ENCODE data around the gene FRMPD4. TPM values are rescaled to one million over a fixed set of nuclear protein-coding genes. Genes with fewer than 3 reads are reported as not detected.

Gene FRMPD4
- total RNA-seq, 1 donor from 2014 or later = 0.54 TPM

DNA sequence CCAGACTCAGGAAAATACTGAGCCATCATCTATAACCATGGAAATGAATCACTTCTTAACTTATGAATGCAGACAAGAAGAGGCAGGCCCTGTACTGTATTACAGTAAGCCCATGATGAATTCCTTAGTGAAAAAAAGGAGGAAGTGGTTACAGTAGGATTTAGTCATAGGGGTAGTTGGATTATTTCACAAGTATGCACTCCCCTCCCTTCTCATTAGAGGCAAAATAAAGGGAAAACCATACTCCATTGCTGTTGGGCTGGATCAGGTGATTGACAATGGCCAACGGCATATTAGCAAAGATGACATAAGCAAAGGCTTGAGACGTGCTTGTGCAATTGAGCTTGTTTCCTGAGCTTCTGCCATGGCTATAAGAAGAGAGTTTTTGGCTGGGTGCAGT, 471.8 kb downstream of the FRMPD4 start:
- no peaks in the 10 kb centered on the region for H4K20me1 ChIP-seq (ENCODE audit: insufficient read depth, low read length)
- H3K27ac Mint-ChIP-seq (ENCODE audit: unreplicated experiment) = peak overlapping the region; percentile 75
- peak; percentile 80 for FAIRE-seq
- H3K9ac ChIP-seq (ENCODE audit: low read length) = no peak overlapping the region
- peak overlapping the region; percentile 30 for H3K4me2 ChIP-seq (ENCODE audit: low read length)
- no peak overlapping the region for H3K4me3 ChIP-seq (ENCODE audit: insufficient read depth, low read depth, low read length)
- no peak overlapping the region for H3K4me3 Mint-ChIP-seq (ENCODE audit: unreplicated experiment)
- H3K27ac ChIP-seq (ENCODE audit: low read depth, low read length) = peak overlapping the region; percentile 19
- H3K27me3 Mint-ChIP-seq (ENCODE audit: low read depth, unreplicated experiment) = no peaks in the 10 kb centered on the region
- H3K36me3 Mint-ChIP-seq (ENCODE audit: low read depth, unreplicated experiment) = no peaks in the 10 kb centered on the region
- H3K4me1 ChIP-seq (ENCODE audit: insufficient read depth, low read length) = no peaks in the 10 kb centered on the region
- TF ChIP-seq EZH2 (IDR thresholded peaks at IDR 0.05; ENCODE audit: insufficient read depth, low read length) = no peak
- TF ChIP-seq, protein P1, sequence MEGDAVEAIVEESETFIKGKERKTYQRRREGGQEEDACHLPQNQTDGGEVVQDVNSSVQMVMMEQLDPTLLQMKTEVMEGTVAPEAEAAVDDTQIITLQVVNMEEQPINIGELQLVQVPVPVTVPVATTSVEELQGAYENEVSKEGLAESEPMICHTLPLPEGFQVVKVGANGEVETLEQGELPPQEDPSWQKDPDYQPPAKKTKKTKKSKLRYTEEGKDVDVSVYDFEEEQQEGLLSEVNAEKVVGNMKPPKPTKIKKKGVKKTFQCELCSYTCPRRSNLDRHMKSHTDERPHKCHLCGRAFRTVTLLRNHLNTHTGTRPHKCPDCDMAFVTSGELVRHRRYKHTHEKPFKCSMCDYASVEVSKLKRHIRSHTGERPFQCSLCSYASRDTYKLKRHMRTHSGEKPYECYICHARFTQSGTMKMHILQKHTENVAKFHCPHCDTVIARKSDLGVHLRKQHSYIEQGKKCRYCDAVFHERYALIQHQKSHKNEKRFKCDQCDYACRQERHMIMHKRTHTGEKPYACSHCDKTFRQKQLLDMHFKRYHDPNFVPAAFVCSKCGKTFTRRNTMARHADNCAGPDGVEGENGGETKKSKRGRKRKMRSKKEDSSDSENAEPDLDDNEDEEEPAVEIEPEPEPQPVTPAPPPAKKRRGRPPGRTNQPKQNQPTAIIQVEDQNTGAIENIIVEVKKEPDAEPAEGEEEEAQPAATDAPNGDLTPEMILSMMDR (IDR thresholded peaks at IDR 0.05; ENCODE audit: insufficient read depth, low read depth, low read length) = no peak
- no peaks in the 10 kb centered on the region for H3K36me3 ChIP-seq (ENCODE audit: insufficient read depth, low read length)
- no peaks in the 10 kb centered on the region for H3K27me3 ChIP-seq (ENCODE audit: insufficient read depth, low read length)
- DNase-seq (ENCODE audit: low read depth) = peak; percentile 85
- no peaks in the 10 kb centered on the region for H3K79me2 ChIP-seq (ENCODE audit: insufficient read depth, low read length)
- no peak overlapping the region for H2AFZ ChIP-seq (ENCODE audit: low read depth, low read length)
- no peaks in the 10 kb centered on the region for H3K9me3 ChIP-seq (ENCODE audit: insufficient read depth, low read depth, low read length)
- peaks cover 7% of the 10 kb centered on the region for H3K4me1 Mint-ChIP-seq (ENCODE audit: low read depth, unreplicated experiment)
- no peaks in the 10 kb centered on the region for H3K9me3 Mint-ChIP-seq (ENCODE audit: unreplicated experiment)

DNA sequence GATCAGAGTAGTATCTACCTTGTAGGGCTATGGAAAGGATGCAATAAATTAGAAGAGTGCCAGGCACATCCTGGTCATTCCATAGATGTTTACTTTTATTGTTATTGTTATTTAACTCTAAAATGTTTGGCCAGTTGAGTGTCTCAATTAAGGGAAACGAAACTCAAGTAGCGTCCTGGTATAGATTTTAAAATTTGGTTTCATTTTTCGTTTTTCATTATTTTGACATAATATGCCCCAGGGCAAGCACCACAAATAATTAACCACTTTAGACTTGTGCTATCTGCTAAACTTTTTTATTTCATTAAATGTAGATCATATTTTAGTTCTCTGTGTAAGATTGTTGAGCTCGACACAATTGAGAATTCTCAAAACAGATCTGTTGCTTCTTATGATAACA, 473.2 kb downstream of the FRMPD4 start:
- TF ChIP-seq, protein P1 (IDR thresholded peaks at IDR 0.05; ENCODE audit: insufficient read depth, low read depth, low read length) = no peak
- TF ChIP-seq EZH2 (IDR thresholded peaks at IDR 0.05; ENCODE audit: insufficient read depth, low read length) = no peak
- Mint-ChIP-seq H3K27ac (ENCODE audit: unreplicated experiment) (no peak overlapping the region), H3K9me3 (ENCODE audit: unreplicated experiment) (no peaks in the 10 kb centered on the region), H3K27me3 (ENCODE audit: low read depth, unreplicated experiment) (no peaks in the 10 kb centered on the region), H3K4me3 (ENCODE audit: unreplicated experiment) (no peak overlapping the region), H3K36me3 (ENCODE audit: low read depth, unreplicated experiment) (no peaks in the 10 kb centered on the region), H3K4me1 (ENCODE audit: low read depth, unreplicated experiment) (peaks cover 7% of the 10 kb centered on the region)
- H3K4me1 ChIP-seq (ENCODE audit: insufficient read depth, low read length) = no peaks in the 10 kb centered on the region
- no peak overlapping the region for H3K4me3 ChIP-seq (ENCODE audit: insufficient read depth, low read depth, low read length)
- no peak overlapping the region for H3K4me2 ChIP-seq (ENCODE audit: low read length)
- no peak overlapping the region for H3K9ac ChIP-seq (ENCODE audit: low read length)
- no peaks in the 10 kb centered on the region for H3K36me3 ChIP-seq (ENCODE audit: insufficient read depth, low read length)
- H3K27ac ChIP-seq (ENCODE audit: low read depth, low read length) = no peak overlapping the region
- DNase-seq (ENCODE audit: low read depth) (no peak), FAIRE-seq (no peak)
- H3K9me3 ChIP-seq (ENCODE audit: insufficient read depth, low read depth, low read length) = no peaks in the 10 kb centered on the region
- H3K79me2 ChIP-seq (ENCODE audit: insufficient read depth, low read length) = no peaks in the 10 kb centered on the region
- no peaks in the 10 kb centered on the region for H3K27me3 ChIP-seq (ENCODE audit: insufficient read depth, low read length)
- H4K20me1 ChIP-seq (ENCODE audit: insufficient read depth, low read length) = no peaks in the 10 kb centered on the region
- H2AFZ ChIP-seq (ENCODE audit: low read depth, low read length) = no peak overlapping the region

DNA sequence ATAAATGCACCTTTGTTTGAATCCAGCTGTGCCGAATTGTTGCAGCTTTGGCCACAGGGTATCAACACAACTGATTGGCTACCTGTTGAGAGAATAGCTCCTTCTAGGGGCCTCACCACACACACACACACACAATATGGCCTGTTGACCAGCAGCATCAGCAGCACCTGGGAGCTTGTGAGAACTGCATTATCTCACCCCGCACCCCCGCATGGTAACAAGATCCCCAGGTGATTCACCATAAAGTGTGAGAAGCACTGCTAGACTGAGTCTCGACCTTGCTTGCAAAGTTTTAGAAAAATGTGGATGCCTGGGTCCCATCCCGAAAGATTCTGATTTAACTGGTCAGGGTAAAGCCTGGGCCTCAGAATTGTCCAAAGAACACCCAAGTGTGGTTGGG, 476.0 kb downstream of the FRMPD4 start:
- Histone ChIP-seq H4K20me1 (ENCODE audit: insufficient read depth, low read length) (no peaks in the 10 kb centered on the region), H3K79me2 (ENCODE audit: insufficient read depth, low read length) (no peaks in the 10 kb centered on the region), H3K4me1 (ENCODE audit: insufficient read depth, low read length) (no peaks in the 10 kb centered on the region), H3K27ac (ENCODE audit: low read depth, low read length) (no peak overlapping the region), H3K9ac (ENCODE audit: low read length) (no peak overlapping the region), H3K4me2 (ENCODE audit: low read length) (no peak overlapping the region), H3K36me3 (ENCODE audit: insufficient read depth, low read length) (no peaks in the 10 kb centered on the region), H3K4me3 (ENCODE audit: insufficient read depth, low read depth, low read length) (no peak overlapping the region), H2AFZ (ENCODE audit: low read depth, low read length) (no peak overlapping the region), H3K27me3 (ENCODE audit: insufficient read depth, low read length) (no peaks in the 10 kb centered on the region), H3K9me3 (ENCODE audit: insufficient read depth, low read depth, low read length) (no peaks in the 10 kb centered on the region)
- Mint-ChIP-seq H3K36me3 (ENCODE audit: low read depth, unreplicated experiment) (no peaks in the 10 kb centered on the region), H3K27ac (ENCODE audit: unreplicated experiment) (no peak overlapping the region), H3K27me3 (ENCODE audit: low read depth, unreplicated experiment) (no peaks in the 10 kb centered on the region), H3K4me1 (ENCODE audit: low read depth, unreplicated experiment) (peaks cover 7% of the 10 kb centered on the region), H3K4me3 (ENCODE audit: unreplicated experiment) (no peak overlapping the region), H3K9me3 (ENCODE audit: unreplicated experiment) (no peaks in the 10 kb centered on the region)
- TF ChIP-seq, protein P1 (IDR thresholded peaks at IDR 0.05; ENCODE audit: insufficient read depth, low read depth, low read length) = no peak
- no peak for TF ChIP-seq EZH2 (IDR thresholded peaks at IDR 0.05; ENCODE audit: insufficient read depth, low read length)
- DNase-seq (ENCODE audit: low read depth) (no peak), FAIRE-seq (peak; percentile 56)

Data from astrocyte (in vitro differentiated cells and primary cell).